Measurements from ENCODE around the gene MYOM3. TPM values are rescaled to one million over a fixed set of nuclear protein-coding genes. Genes with fewer than 3 reads are reported as not detected.
A peak's percentile ranks its signal among the peaks of the same experiment; 100 is the strongest.
"Not testable (repeated sequence)": the region's sequence is repeated elsewhere in the genome, so short reads cannot be mapped to it uniquely, and the experiment has no call there.

MYOM3 gene
- polyA plus RNA-seq, 2 of the 4 experiments (the other 2 are of a cell fraction) = 2.6 to 8.5 TPM

DNA sequence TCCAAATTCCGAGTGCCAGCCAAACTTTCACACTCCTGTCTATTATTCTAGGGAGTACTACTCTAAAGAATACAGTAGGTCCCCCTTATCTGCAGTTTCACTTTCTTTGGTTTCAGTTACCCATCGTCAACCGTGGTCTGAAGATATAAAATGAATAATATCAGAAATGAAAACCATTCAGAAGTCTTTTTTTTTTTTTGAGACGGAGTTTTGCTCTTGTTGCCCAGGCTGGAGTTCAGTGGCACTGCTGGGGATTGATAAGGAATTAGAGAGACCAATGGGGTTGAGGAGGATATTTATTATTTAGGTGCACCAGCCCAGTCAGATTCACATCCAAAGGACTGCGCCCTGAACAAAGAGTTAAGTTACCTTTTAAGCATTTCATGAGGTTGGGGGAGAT, 79.0 kb downstream of the MYOM3 start:
- H3K4me3 ChIP-seq = no peak overlapping the region
- CTCF ChIA-PET = no interaction called here
- POLR2A ChIA-PET = no interaction called here
- no peaks in the 10 kb centered on the region for H3K9me3 ChIP-seq
- ATAC-seq (no peak), FAIRE-seq (no peak), DNase-seq (ENCODE audit: low read depth in 1 of 2, low spot score in 1 of 2) (no peak)
- H3K4me2 ChIP-seq = no peak overlapping the region
- 82% methylated on average over 5 of the region's 5 CpGs for WGBS (ENCODE audit: missing lambda C conversion rate)
- H3K4me1 ChIP-seq = no peaks in the 10 kb centered on the region
- no peak for TF ChIP-seq ATOH8 (CRISPR knock-in tag; IDR thresholded peaks at IDR 0.05; ENCODE audit: low read depth)
- TF ChIP-seq KDM1A (IDR thresholded peaks at IDR 0.05; ENCODE audit: low read depth) = no peak
- TF ChIP-seq RARB (CRISPR knock-in tag; IDR thresholded peaks at IDR 0.05) = no peak
- no peak for TF ChIP-seq CHD4 (IDR thresholded peaks at IDR 0.05; ENCODE audit: borderline replicate concordance)
- TF ChIP-seq ZNF302 (CRISPR knock-in tag; IDR thresholded peaks at IDR 0.05) = no peak
- TF ChIP-seq USF2 (IDR thresholded peaks at IDR 0.05) = no peak
- TF ChIP-seq EHF (CRISPR knock-in tag; IDR thresholded peaks at IDR 0.05) = no peak
- TF ChIP-seq, protein P1, sequence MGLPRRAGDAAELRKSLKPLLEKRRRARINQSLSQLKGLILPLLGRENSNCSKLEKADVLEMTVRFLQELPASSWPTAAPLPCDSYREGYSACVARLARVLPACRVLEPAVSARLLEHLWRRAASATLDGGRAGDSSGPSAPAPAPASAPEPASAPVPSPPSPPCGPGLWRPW (IDR thresholded peaks at IDR 0.05) = no peak
- no peak for TF ChIP-seq RCOR1 (IDR thresholded peaks at IDR 0.05; ENCODE audit: low read depth, low read length)
- no peak for TF ChIP-seq HOXB5 (CRISPR knock-in tag; IDR thresholded peaks at IDR 0.05)
- TF ChIP-seq GATA3 (IDR thresholded peaks at IDR 0.05; ENCODE audit: borderline replicate concordance) = no peak
- TF ChIP-seq HEYL (CRISPR knock-in tag; IDR thresholded peaks at IDR 0.05) = no peak
- TF ChIP-seq NR3C1 (IDR thresholded peaks at IDR 0.05) = no peak
- no peak for TF ChIP-seq MYC (IDR thresholded peaks at IDR 0.05; ENCODE audit: borderline replicate concordance, low read length)
- no peak for TF ChIP-seq JUNB (IDR thresholded peaks at IDR 0.05)
- no peak for TF ChIP-seq FOSL2 (IDR thresholded peaks at IDR 0.05)
- TF ChIP-seq FOSL2 (CRISPR knock-in tag; IDR thresholded peaks at IDR 0.05) = no peak
- TF ChIP-seq CTCF (IDR thresholded peaks at IDR 0.05) = no peak
- TF ChIP-seq EP300 (IDR thresholded peaks at IDR 0.05) = no peak
- H3K27ac ChIP-seq = no peak overlapping the region

GRCh38 chr1:24030976-24031516, 80.9 kb downstream of the MYOM3 start:
- WGBS (ENCODE audit: missing lambda C conversion rate) = 74% methylated on average over 7 of the region's 7 CpGs
- H3K4me2 ChIP-seq; H3K4me3 ChIP-seq; H3K4me1 ChIP-seq; POLR2A ChIA-PET; CTCF ChIA-PET; H3K27ac ChIP-seq; DNase-seq (ENCODE audit: low read depth in 1 of 2, low spot score in 1 of 2); H3K9me3 ChIP-seq; FAIRE-seq; ATAC-seq: not testable (repeated sequence)

- CTCF ChIA-PET = interaction anchor here (0.7 to 2.5 kb wide), 30 partner anchors 9 to 363 kb away, joined by 3 to 9 read pairs (median 4); partner anchors contain the start of genes FUCA1, MYOM3, PNRC2 and SRSF10
- TF ChIP-seq JUNB (IDR thresholded peaks at IDR 0.05) (no peak), MAX (IDR thresholded peaks at IDR 0.05) (no peak), FOXS1 (CRISPR knock-in tag; IDR thresholded peaks at IDR 0.05) (no peak), CEBPB (IDR thresholded peaks at IDR 0.05) (no peak), EHMT2 (IDR thresholded peaks at IDR 0.05; ENCODE audit: low read depth) (no peak), MAZ (IDR thresholded peaks at IDR 0.05; ENCODE audit: borderline replicate concordance, low read depth, low read length) (no peak), JUN (IDR thresholded peaks at IDR 0.05) (no peak), POLR2AphosphoS2 (conservative IDR thresholded peaks at IDR 0.05; ENCODE audit: low read length) (no peak), BHLHE40 (IDR thresholded peaks at IDR 0.05; ENCODE audit: low read depth, low read length) (no peak), ZFP36 (IDR thresholded peaks at IDR 0.05; ENCODE audit: borderline replicate concordance, partially characterized antibody) (no peak), NPAS2 (CRISPR knock-in tag; IDR thresholded peaks at IDR 0.05; ENCODE audit: borderline replicate concordance) (no peak), NR3C1 (IDR thresholded peaks at IDR 0.05) (no peak), CTCF (IDR thresholded peaks at IDR 0.05) (peak; percentile 48)
Measured at GRCh38 chr1:24027838-24028468, 84.0 kb downstream of the MYOM3 start.

More at GRCh38 chr1:24027838-24028468, 84.0 kb downstream of the MYOM3 start:
- Histone ChIP-seq H3K4me3 (no peak overlapping the region), H3K27ac (peak overlapping the region; percentile 28 to 50; a peak in 4 of 6 replicates), H3K4me2 (no peak overlapping the region), H3K9me3 (no peaks in the 10 kb centered on the region), H3K4me1 (peaks cover 7% of the 10 kb centered on the region)
- POLR2A ChIA-PET = interaction anchor here (0.6 to 1.1 kb wide), 5 partner anchors 9 to 76 kb away, joined by 3 to 4 read pairs (median 4); partner anchors contain the start of genes PNRC2 and SRSF10
- DNase-seq (ENCODE audit: low read depth in 1 of 2, low spot score in 1 of 2) (peak in 1 of 2 experiments; percentile 52), FAIRE-seq (no peak), ATAC-seq (peak in 1 of 2 experiments; percentile 75; a peak in 3 of 6 replicates)
- WGBS (ENCODE audit: missing lambda C conversion rate) = 61% methylated on average over 4 of the region's 4 CpGs

Data from A549 (cell line).